Cortex of kidney (tissue), 1 donor: ENCODE measurements around the gene GMPR.
"Not testable (repeated sequence)": the region's sequence is repeated elsewhere in the genome, so short reads cannot be mapped to it uniquely, and the experiment has no call there.

Experiments used
- DNase-seq: peaks from one replicate; lab custom pipeline; 2025; lab: John Stamatoyannopoulos, UW

The GMPR gene

GRCh38 chr6:16225062-16225731, 13.2 kb upstream of the GMPR start:
- DNase-seq = not testable (repeated sequence)

- not testable (repeated sequence) for DNase-seq
Observed at GRCh38 chr6:16226117-16227047, 12.0 kb upstream of the GMPR start.

- no peak for DNase-seq
Observed at GRCh38 chr6:16227048-16227562, 11.3 kb upstream of the GMPR start.

- DNase-seq = no peak
Observed at GRCh38 chr6:16227605-16228004, 10.8 kb upstream of the GMPR start.

- no peak for DNase-seq
Observed at GRCh38 chr6:16228043-16228442, 10.3 kb upstream of the GMPR start.

- no peak for DNase-seq
Observed at GRCh38 chr6:16228709-16229665, 9.4 kb upstream of the GMPR start.

GRCh38 chr6:16229700-16230099, 8.7 kb upstream of the GMPR start:
- no peak for DNase-seq

- no peak for DNase-seq
Observed at GRCh38 chr6:16230953-16231352, 7.4 kb upstream of the GMPR start.

- no peak for DNase-seq
Observed at GRCh38 chr6:16232086-16232485, 6.3 kb upstream of the GMPR start.

- DNase-seq = no peak
Observed at GRCh38 chr6:16236009-16236501, 2.3 kb upstream of the GMPR start.

GRCh38 chr6:16236631-16237199, 1.7 kb upstream of the GMPR start:
- DNase-seq = no peak

GRCh38 chr6:16237242-16237641, 1.1 kb upstream of the GMPR start:
- DNase-seq = no peak

- DNase-seq = no peak
Observed at GRCh38 chr6:16238963-16239797, 793 bp downstream of the GMPR start.

- DNase-seq = no peak
Observed at GRCh38 chr6:16239798-16240123, 1.4 kb downstream of the GMPR start.

- DNase-seq = no peak
Observed at GRCh38 chr6:16240589-16241320, 2.4 kb downstream of the GMPR start.

GRCh38 chr6:16241321-16241689, 2.9 kb downstream of the GMPR start:
- DNase-seq = no peak

GRCh38 chr6:16243055-16243454, 4.7 kb downstream of the GMPR start:
- no peak for DNase-seq

GRCh38 chr6:16243664-16244063, 5.3 kb downstream of the GMPR start:
- DNase-seq = no peak

- DNase-seq = no peak
Observed at GRCh38 chr6:16244446-16244845, 6.1 kb downstream of the GMPR start.

GRCh38 chr6:16244869-16245451, 6.6 kb downstream of the GMPR start:
- no peak for DNase-seq
